GM10266 (cell line): ENCODE data around the gene TBR1.

Experiments used
- DNase-seq: peaks from one replicate; pipeline ENCODE4 v3.0.0; 2012; ENCODE audit errors: extremely low spot score
- CTCF ChIP-seq: IDR thresholded peaks from 2 replicates; pipeline ENCODE4 v1.5.1; 2012; ENCODE audit warnings: mild to moderate bottlenecking, low read depth; ENCODE audit not compliant: control insufficient read depth, insufficient read depth; ENCODE audit errors: missing control alignments

The TBR1 gene

GRCh38 chr2:161420406-161421074 lies 4.4 kb downstream of the TBR1 start:
- no peak for TF ChIP-seq CTCF
- DNase-seq = no peak

- DNase-seq = no peak
Observed at GRCh38 chr2:161421686-161422085, 5.6 kb downstream of the TBR1 start.

GRCh38 chr2:161422816-161423403 lies 6.8 kb downstream of the TBR1 start:
- no peak for DNase-seq
- TF ChIP-seq CTCF = no peak

More at GRCh38 chr2:161421686-161422085, 5.6 kb downstream of the TBR1 start:
- no peak for TF ChIP-seq CTCF

GRCh38 chr2:161423421-161424393 lies 7.6 kb downstream of the TBR1 start:
- DNase-seq = peak; percentile 51
- TF ChIP-seq CTCF = no peak

- TF ChIP-seq CTCF = no peak
Observed at GRCh38 chr2:161424394-161424769, 8.3 kb downstream of the TBR1 start.

GRCh38 chr2:161424891-161425727 lies 9.0 kb downstream of the TBR1 start:
- TF ChIP-seq CTCF = no peak
- no peak for DNase-seq

More at GRCh38 chr2:161424394-161424769, 8.3 kb downstream of the TBR1 start:
- DNase-seq = peak; percentile 29
